Vagina (tissue), 2 donors: Measurements from ENCODE around the gene SEZ6L. TPM values are rescaled to one million over a fixed set of nuclear protein-coding genes. Genes with fewer than 3 reads are reported as not detected.

Source experiments
- DNase-seq, 2 donors: peaks; one replicate each; pipeline ENCODE4 v3.0.0-alpha.2; 2017; ENCODE audit errors: extremely low spot score in 2 of 2
- H3K27ac ChIP-seq: fragments of 200-600 bp; sonication (generic); one replicate; pipeline ENCODE4 v1.5.1; 2019
- H3K27me3 ChIP-seq: fragments of 200-600 bp; sonication (generic); one replicate; pipeline ENCODE4 v1.5.1; 2019
- H3K36me3 ChIP-seq, 2 donors: fragments of 200-600 bp; sonication (generic); one replicate each; pipeline ENCODE4 v1.5.1; 2017 to 2019
- H3K4me1 ChIP-seq: fragments of 200-600 bp; sonication (generic); one replicate; pipeline ENCODE4 v1.5.1; 2019
- H3K4me3 ChIP-seq, 2 donors: fragments of 200-600 bp; sonication (generic); 1 replicate in 1 of 2; 2 replicates in 1 of 2; pipeline ENCODE4 v1.5.1; 2016 to 2019
- H3K9me3 ChIP-seq: fragments of 200-600 bp; sonication (generic); one replicate; pipeline ENCODE4 v1.5.1; 2019
- CTCF ChIP-seq, 3 experiments: fragments of 450-650 bp in 2 of 3; fragments of 200-600 bp in 1 of 3; sonication (generic) in 1 of 3; IDR thresholded peaks; one replicate each; pipeline ENCODE4 v1.5.1; 2017 to 2019; ENCODE audit warnings: antibody characterized with exemption in 3 of 3, mild to moderate bottlenecking in 2 of 3, moderate library complexity in 2 of 3
- POLR2A ChIP-seq, 2 donors: fragments of 450-650 bp; IDR thresholded peaks; one replicate each; pipeline ENCODE4 v1.6.1; 2017; ENCODE audit warnings: antibody characterized with exemption in 2 of 2, mild to moderate bottlenecking in 2 of 2, moderate library complexity in 2 of 2
- POLR2AphosphoS5 ChIP-seq, 2 donors: sonication (generic); formaldehyde crosslinking; IDR thresholded peaks; one replicate each; pipeline ENCODE4 v1.9.0; 2017; ENCODE audit warnings: antibody characterized with exemption in 2 of 2, mild to moderate bottlenecking in 2 of 2, low read depth in 1 of 2; ENCODE audit not compliant: insufficient read depth in 1 of 2
- intact Hi-C: fragments of 100-400 bp; cut with DNase I; formaldehyde crosslinking; loops from one replicate; pipeline ENCODE4 v1.15.1; 2023
- total RNA-seq: library from RNA; depleted of rRNA; stranded (reverse); fragments of >200 nt; gene quantifications from one replicate; pipeline ENCODE4 v1.2.3, GENCODE V29; 2016

The SEZ6L gene
- total RNA-seq, 1 donor from 2014 or later: 1.2 TPM

- H3K36me3 ChIP-seq: no peaks in the 10 kb centered on the region
- no peak overlapping the region for H3K27ac ChIP-seq
- H3K4me1 ChIP-seq: no peaks in the 10 kb centered on the region
- H3K4me3 ChIP-seq: no peak overlapping the region
- no peak for TF ChIP-seq POLR2AphosphoS5 (IDR thresholded peaks at IDR 0.05; ENCODE audit: insufficient read depth in 1 of 2, low read depth in 1 of 2)
- TF ChIP-seq CTCF (IDR thresholded peaks at IDR 0.05): no peak
- no peak for TF ChIP-seq POLR2A (IDR thresholded peaks at IDR 0.05)
- DNase-seq: no peak
- no peaks in the 10 kb centered on the region for H3K9me3 ChIP-seq
- intact Hi-C loops: no loop called here
- H3K27me3 ChIP-seq: no peaks in the 10 kb centered on the region
These were observed 118.3 kb downstream of the SEZ6L start for GRCh38 chr22:26287382-26288225.

GRCh38 chr22:26289611-26290101 is 120.4 kb downstream of the SEZ6L start:
- Histone ChIP-seq H3K4me1 (no peaks in the 10 kb centered on the region), H3K9me3 (no peaks in the 10 kb centered on the region), H3K36me3 (no peaks in the 10 kb centered on the region), H3K4me3 (no peak overlapping the region), H3K27ac (no peak overlapping the region), H3K27me3 (no peaks in the 10 kb centered on the region)
- no peak for TF ChIP-seq POLR2AphosphoS5 (IDR thresholded peaks at IDR 0.05; ENCODE audit: insufficient read depth in 1 of 2, low read depth in 1 of 2)
- TF ChIP-seq CTCF (IDR thresholded peaks at IDR 0.05): no peak
- no peak for TF ChIP-seq POLR2A (IDR thresholded peaks at IDR 0.05)
- no peak for DNase-seq
- intact Hi-C loops: no loop called here

GRCh38 chr22:26291940-26292666 is 122.8 kb downstream of the SEZ6L start:
- H3K27me3 ChIP-seq: no peaks in the 10 kb centered on the region
- intact Hi-C loops: no loop called here
- H3K27ac ChIP-seq: no peak overlapping the region
- no peak overlapping the region for H3K4me3 ChIP-seq
- TF ChIP-seq POLR2A (IDR thresholded peaks at IDR 0.05): no peak
- TF ChIP-seq POLR2AphosphoS5 (IDR thresholded peaks at IDR 0.05; ENCODE audit: insufficient read depth in 1 of 2, low read depth in 1 of 2): no peak
- no peak for TF ChIP-seq CTCF (IDR thresholded peaks at IDR 0.05)
- no peaks in the 10 kb centered on the region for H3K36me3 ChIP-seq
- H3K4me1 ChIP-seq: no peaks in the 10 kb centered on the region
- DNase-seq: no peak
- no peaks in the 10 kb centered on the region for H3K9me3 ChIP-seq

- intact Hi-C loops: no loop called here
- no peak overlapping the region for H3K4me3 ChIP-seq
- no peaks in the 10 kb centered on the region for H3K27me3 ChIP-seq
- TF ChIP-seq CTCF (IDR thresholded peaks at IDR 0.05): no peak
- TF ChIP-seq POLR2AphosphoS5 (IDR thresholded peaks at IDR 0.05; ENCODE audit: insufficient read depth in 1 of 2, low read depth in 1 of 2): no peak
- TF ChIP-seq POLR2A (IDR thresholded peaks at IDR 0.05): no peak
- H3K36me3 ChIP-seq: no peaks in the 10 kb centered on the region
- DNase-seq: no peak
- no peaks in the 10 kb centered on the region for H3K4me1 ChIP-seq
- H3K27ac ChIP-seq: no peak overlapping the region
- no peaks in the 10 kb centered on the region for H3K9me3 ChIP-seq
These were observed 123.4 kb downstream of the SEZ6L start for GRCh38 chr22:26292667-26292995.
